22Rv1 (cell line): ENCODE data around the gene CACNB4.
"Not testable (repeated sequence)": the region's sequence is repeated elsewhere in the genome, so short reads cannot be mapped to it uniquely, and the experiment has no call there.

ENCODE experiments used
- H3K27ac ChIP-seq: fragments of 450-650 bp; 2 replicates; pipeline ENCODE4 v1.5.1; 2017
- ZFX ChIP-seq: fragments of 450-650 bp; IDR thresholded peaks from 2 replicates; pipeline ENCODE4 v1.6.1; 2017; ENCODE audit warnings: antibody characterized with exemption, borderline replicate concordance
- TF ChIP-seq, protein P1 (sequence below): fragments of 450-650 bp; IDR thresholded peaks from 2 replicates; pipeline ENCODE4 v1.5.1; 2017; ENCODE audit warnings: mild to moderate bottlenecking

CACNB4 gene

GRCh38 chr2:151805961-151806360 lies 292.9 kb downstream of the CACNB4 start:
- no peak overlapping the region for H3K27ac ChIP-seq
- TF ChIP-seq, protein P1, sequence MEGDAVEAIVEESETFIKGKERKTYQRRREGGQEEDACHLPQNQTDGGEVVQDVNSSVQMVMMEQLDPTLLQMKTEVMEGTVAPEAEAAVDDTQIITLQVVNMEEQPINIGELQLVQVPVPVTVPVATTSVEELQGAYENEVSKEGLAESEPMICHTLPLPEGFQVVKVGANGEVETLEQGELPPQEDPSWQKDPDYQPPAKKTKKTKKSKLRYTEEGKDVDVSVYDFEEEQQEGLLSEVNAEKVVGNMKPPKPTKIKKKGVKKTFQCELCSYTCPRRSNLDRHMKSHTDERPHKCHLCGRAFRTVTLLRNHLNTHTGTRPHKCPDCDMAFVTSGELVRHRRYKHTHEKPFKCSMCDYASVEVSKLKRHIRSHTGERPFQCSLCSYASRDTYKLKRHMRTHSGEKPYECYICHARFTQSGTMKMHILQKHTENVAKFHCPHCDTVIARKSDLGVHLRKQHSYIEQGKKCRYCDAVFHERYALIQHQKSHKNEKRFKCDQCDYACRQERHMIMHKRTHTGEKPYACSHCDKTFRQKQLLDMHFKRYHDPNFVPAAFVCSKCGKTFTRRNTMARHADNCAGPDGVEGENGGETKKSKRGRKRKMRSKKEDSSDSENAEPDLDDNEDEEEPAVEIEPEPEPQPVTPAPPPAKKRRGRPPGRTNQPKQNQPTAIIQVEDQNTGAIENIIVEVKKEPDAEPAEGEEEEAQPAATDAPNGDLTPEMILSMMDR = no peak
- no peak for TF ChIP-seq ZFX

DNA sequence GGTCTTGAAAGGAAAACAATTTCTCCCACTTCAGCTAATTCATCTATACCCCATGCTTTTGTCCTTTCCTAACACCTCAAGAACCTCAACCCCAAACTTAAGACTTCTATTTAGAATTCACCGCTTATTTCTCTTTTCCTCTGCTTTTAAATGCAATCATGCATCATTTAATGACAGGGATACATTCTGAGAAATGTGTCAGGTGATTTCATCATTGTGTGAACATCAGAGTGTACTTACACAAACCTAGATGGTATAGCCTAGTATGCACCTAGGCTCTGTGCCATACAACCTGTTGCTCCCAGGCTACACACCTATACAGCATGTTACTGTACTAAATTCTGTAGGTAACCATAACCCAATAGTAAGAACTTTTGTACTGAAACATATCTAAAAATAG lies 293.5 kb downstream of the CACNB4 start:
- no peak overlapping the region for H3K27ac ChIP-seq
- TF ChIP-seq ZFX = no peak
- TF ChIP-seq, protein P1 = no peak

- TF ChIP-seq ZFX = no peak
- TF ChIP-seq, protein P1 = no peak
- H3K27ac ChIP-seq = no peak overlapping the region
Measured at GRCh38 chr2:151803811-151804210, 295.0 kb downstream of the CACNB4 start.

GRCh38 chr2:151802315-151802714 lies 296.5 kb downstream of the CACNB4 start:
- TF ChIP-seq, protein P1 = no peak
- no peak for TF ChIP-seq ZFX
- no peak overlapping the region for H3K27ac ChIP-seq

DNA sequence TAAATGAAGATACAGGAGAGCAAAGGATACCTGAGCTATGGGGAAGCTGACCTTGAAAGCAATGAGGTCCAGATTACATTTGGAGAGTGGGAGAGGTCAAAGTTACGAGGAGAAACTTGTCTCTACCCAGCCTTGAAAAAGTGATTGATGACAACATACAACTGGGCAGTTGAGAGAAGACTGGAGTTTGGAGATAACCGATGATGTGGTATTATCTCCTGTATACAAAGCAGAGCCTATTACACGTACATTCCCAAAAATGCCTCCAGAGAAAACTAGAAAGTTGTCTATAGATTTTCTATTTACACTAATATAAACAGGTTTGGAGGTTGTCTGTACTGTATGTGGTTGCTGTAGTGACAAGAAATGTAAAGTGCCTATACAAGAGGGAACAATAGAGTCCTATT lies 299.0 kb downstream of the CACNB4 start:
- no peak overlapping the region for H3K27ac ChIP-seq
- TF ChIP-seq, protein P1 = no peak
- TF ChIP-seq ZFX = no peak

GRCh38 chr2:151796774-151797173 lies 302.1 kb downstream of the CACNB4 start:
- TF ChIP-seq, protein P1 = no peak
- TF ChIP-seq ZFX = no peak
- no peak overlapping the region for H3K27ac ChIP-seq

GRCh38 chr2:151795646-151796240 lies 303.1 kb downstream of the CACNB4 start:
- no peak overlapping the region for H3K27ac ChIP-seq
- TF ChIP-seq, protein P1 = no peak
- no peak for TF ChIP-seq ZFX

GRCh38 chr2:151794422-151794821 lies 304.4 kb downstream of the CACNB4 start:
- H3K27ac ChIP-seq = not testable (repeated sequence)
